H1 (cell line): ENCODE measurements around the gene CISD1. TPM values are rescaled to one million over a fixed set of nuclear protein-coding genes. Genes with fewer than 3 reads are reported as not detected.

Experiments
- CTCF ChIA-PET: fragments of 300-600 bp; sonication (Branson Sonifier 250); formaldehyde crosslinking; loops from one replicate; lab custom pipeline; 2021; ENCODE audit not compliant: partially characterized antibody; lab: Charles Lee
- POLR2A ChIA-PET: fragments of 300-600 bp; sonication (Branson Sonifier 250); formaldehyde crosslinking; loops from one replicate; lab custom pipeline; 2021; ENCODE audit warnings: inconsistent platforms; ENCODE audit not compliant: partially characterized antibody; lab: Charles Lee
- DNase-seq, 2 experiments: peaks; one replicate each; pipeline versions ENCODE4 v3.0.0 to v3.0.0-alpha.2; 2010 to 2022; ENCODE audit warnings: low spot score in 2 of 2, low read depth in 1 of 2, mixed read lengths in 1 of 2
- FAIRE-seq: peaks from 2 replicates; lab custom pipeline; 2011; peaks lifted over from hg19 to GRCh38; lab: Jason Lieb, UNC
- H2AFZ ChIP-seq: 2 replicates; pipeline ENCODE4 v1.8.1; 2012; ENCODE audit warnings: low read length, inconsistent platforms
- H2AK5ac ChIP-seq: 2 replicates; pipeline ENCODE4 v1.6.1; 2013; ENCODE audit warnings: low read depth, low read length
- H2BK120ac ChIP-seq: replicated peaks from 2 replicates; pipeline ENCODE3; 2013; ENCODE audit warnings: low read depth, low read length, inconsistent platforms
- H2BK12ac ChIP-seq: 2 replicates; pipeline ENCODE4 v1.6.1; 2013; ENCODE audit warnings: low read depth, low read length
- H2BK15ac ChIP-seq: 2 replicates; pipeline ENCODE4 v1.6.1; 2013; ENCODE audit warnings: low read length
- H2BK20ac ChIP-seq: 2 replicates; pipeline ENCODE4 v1.6.1; 2013; ENCODE audit warnings: low read length
- H2BK5ac ChIP-seq: 2 replicates; pipeline ENCODE4 v1.6.1; 2013; ENCODE audit warnings: low read depth, low read length
- H3K14ac ChIP-seq: 2 replicates; pipeline ENCODE4 v1.6.1; 2013; ENCODE audit warnings: inconsistent platforms; ENCODE audit not compliant: insufficient read length
- H3K18ac ChIP-seq: 2 replicates; pipeline ENCODE4 v1.6.1; 2013; ENCODE audit warnings: low read length; ENCODE audit errors: extremely low read depth
- H3K23ac ChIP-seq: 2 replicates; pipeline ENCODE4 v1.6.1; 2013; ENCODE audit warnings: inconsistent platforms; ENCODE audit not compliant: insufficient read length
- H3K23me2 ChIP-seq: 2 replicates; pipeline ENCODE4 v1.6.1; 2013; ENCODE audit warnings: low read depth, low read length
- H3K27ac ChIP-seq: 2 replicates; pipeline ENCODE4 v1.6.1; 2011; ENCODE audit warnings: low read depth, low read length, inconsistent platforms
- H3K27me3 ChIP-seq, 4 experiments: replicated peaks in 1 of 4; 1 replicate in 1 of 4; 2 replicates in 3 of 4; pipeline versions ENCODE4 v1.6.1 to v1.8.1; 2011 to 2013; ENCODE audit warnings: low read length in 3 of 4, mild to moderate bottlenecking in 3 of 4, inconsistent platforms in 2 of 4, mixed read lengths in 2 of 4, moderate library complexity in 1 of 4; ENCODE audit not compliant: control insufficient read depth in 3 of 4, insufficient read depth in 3 of 4; ENCODE audit errors: extremely low read depth in 1 of 4
- H3K36me3 ChIP-seq, 4 experiments: 2 replicates each; pipeline versions ENCODE4 v1.6.1 to v1.8.1; 2011 to 2013; ENCODE audit warnings: mild to moderate bottlenecking in 4 of 4, low read length in 3 of 4, moderate library complexity in 2 of 4, control low read depth in 1 of 4, inconsistent platforms in 1 of 4; ENCODE audit not compliant: insufficient read depth in 4 of 4, control insufficient read depth in 2 of 4
- H3K4ac ChIP-seq: replicated peaks from 2 replicates; pipeline ENCODE3; 2013; ENCODE audit warnings: low read length, low read depth, mixed read lengths, inconsistent platforms; ENCODE audit not compliant: insufficient read length
- H3K4me1 ChIP-seq, 4 experiments: replicated peaks in 1 of 4; 1 replicate in 1 of 4; 2 replicates in 3 of 4; pipeline versions ENCODE4 v1.6.1 to v1.8.1; 2011 to 2013; ENCODE audit warnings: low read length in 3 of 4, inconsistent platforms in 2 of 4, mixed read lengths in 1 of 4; ENCODE audit not compliant: insufficient read depth in 4 of 4, control insufficient read depth in 3 of 4
- H3K4me2 ChIP-seq, 2 experiments: 2 replicates each; pipeline versions ENCODE4 v1.6.1 to v1.8.1; 2011 to 2013; ENCODE audit warnings: low read depth in 2 of 2, low read length in 2 of 2, control low read depth in 1 of 2, inconsistent platforms in 1 of 2, mild to moderate bottlenecking in 1 of 2; ENCODE audit not compliant: insufficient read depth in 1 of 2
- H3K4me3 ChIP-seq, 4 experiments: fragments of 200-600, 300-600 bp in 1 of 4; sonication (generic), shearing (Covaris generic), sonication (Bioruptor Twin) in 1 of 4; 2 replicates each; pipeline versions ENCODE4 v1.5.1 to v1.8.1; 2011 to 2016; ENCODE audit warnings: low read length in 4 of 4, low read depth in 3 of 4, control low read depth in 2 of 4, inconsistent platforms in 2 of 4, mild to moderate bottlenecking in 2 of 4, mixed read lengths in 1 of 4, moderate library complexity in 1 of 4; ENCODE audit not compliant: insufficient read depth in 2 of 4; ENCODE audit errors: extremely low read depth in 1 of 4
- H3K56ac ChIP-seq: replicated peaks from 2 replicates; pipeline ENCODE3; 2013; ENCODE audit warnings: low read depth, mild to moderate bottlenecking, mixed read lengths, low read length, inconsistent platforms; ENCODE audit not compliant: insufficient read length
- H3K79me1 ChIP-seq: 2 replicates; pipeline ENCODE4 v1.6.1; 2013; ENCODE audit warnings: low read depth, low read length, control low read depth
- H3K79me2 ChIP-seq, 2 experiments: 2 replicates each; pipeline versions ENCODE4 v1.6.1 to v1.8.1; 2012 to 2013; ENCODE audit warnings: low read length in 2 of 2, mild to moderate bottlenecking in 2 of 2, inconsistent platforms in 1 of 2; ENCODE audit not compliant: insufficient read depth in 2 of 2, control insufficient read depth in 1 of 2
- H3K9ac ChIP-seq, 4 experiments: replicated peaks in 1 of 4; 1 replicate in 1 of 4; 2 replicates in 3 of 4; pipeline versions ENCODE4 v1.6.1 to v1.8.1; 2011 to 2013; ENCODE audit warnings: low read depth in 3 of 4, low read length in 3 of 4, control low read depth in 2 of 4, mild to moderate bottlenecking in 2 of 4, moderate library complexity in 2 of 4, inconsistent platforms in 1 of 4; ENCODE audit errors: extremely low read depth in 1 of 4
- H3K9me3 ChIP-seq, 2 experiments: 2 replicates each; pipeline versions ENCODE4 v1.6.1 to v1.8.1; 2012 to 2013; ENCODE audit warnings: mild to moderate bottlenecking in 2 of 2, moderate library complexity in 2 of 2, control low read depth in 1 of 2, inconsistent platforms in 1 of 2, low read depth in 1 of 2, low read length in 1 of 2, mixed read lengths in 1 of 2; ENCODE audit not compliant: insufficient read depth in 2 of 2
- H4K20me1 ChIP-seq, 2 experiments: replicated peaks in 1 of 2; 2 replicates each; pipeline versions ENCODE3 to v1.8.1; 2011 to 2013; ENCODE audit warnings: inconsistent platforms in 2 of 2, low read length in 2 of 2, mild to moderate bottlenecking in 1 of 2; ENCODE audit not compliant: insufficient read depth in 2 of 2, control insufficient read depth in 1 of 2
- H4K5ac ChIP-seq: 2 replicates; pipeline ENCODE4 v1.6.1; 2013; ENCODE audit warnings: low read length, low read depth, mixed read lengths, inconsistent platforms; ENCODE audit not compliant: insufficient read length
- H4K8ac ChIP-seq: 2 replicates; pipeline ENCODE4 v1.8.0; 2013; ENCODE audit warnings: mild to moderate bottlenecking, moderate library complexity, low read length, inconsistent platforms; ENCODE audit not compliant: insufficient read depth; ENCODE audit errors: extremely low read depth
- H4K91ac ChIP-seq: replicated peaks from 2 replicates; pipeline ENCODE3; 2013; ENCODE audit warnings: low read length, mixed read lengths, inconsistent platforms; ENCODE audit not compliant: insufficient read length
- BACH1 ChIP-seq: IDR thresholded peaks from 2 replicates; pipeline ENCODE4 v1.6.1; 2012; ENCODE audit warnings: low read length, improper control_type of control experiment
- NANOG ChIP-seq: IDR thresholded peaks from 2 replicates; pipeline ENCODE4 v1.6.1; 2011; ENCODE audit warnings: low read length, low read depth, mild to moderate bottlenecking, inconsistent platforms; ENCODE audit not compliant: insufficient read depth, poor library complexity, severe bottlenecking
- NRF1 ChIP-seq: IDR thresholded peaks from 2 replicates; pipeline ENCODE4 v1.6.1; 2011; ENCODE audit warnings: mild to moderate bottlenecking, low read depth, low read length, improper control_type of control experiment
- PHF8 ChIP-seq: fragments of 200-600 bp; sonication (generic); conservative IDR thresholded peaks from 2 replicates; pipeline ENCODE4 v1.7.1; 2012; ENCODE audit warnings: low read depth, mild to moderate bottlenecking, inconsistent platforms, low read length, moderate library complexity
- RFX5 ChIP-seq: IDR thresholded peaks from 2 replicates; pipeline ENCODE4 v1.6.1; 2011; ENCODE audit warnings: low read depth, low read length, improper control_type of control experiment, borderline replicate concordance
- SP1 ChIP-seq: IDR thresholded peaks from 2 replicates; pipeline ENCODE4 v1.6.1; 2011; ENCODE audit warnings: low read depth, low read length
- SP4 ChIP-seq: IDR thresholded peaks from 2 replicates; pipeline ENCODE4 v1.6.1; 2012; ENCODE audit warnings: low read length, inconsistent platforms
- TEAD4 ChIP-seq: IDR thresholded peaks from 2 replicates; pipeline ENCODE4 v1.6.1; 2012; ENCODE audit warnings: low read depth, low read length, inconsistent platforms, mixed read lengths
- WGBS, 2 experiments: shearing (Covaris generic) in 1 of 2; methylation state at CpG; one replicate each; pipeline versions ENCODE4 v1.1.6 to v1.1.7; 2013 to 2015; ENCODE audit warnings: low lambda C conversion rate in 2 of 2, mixed read lengths in 2 of 2, inconsistent platforms in 1 of 2, low coverage in 1 of 2, missing lambda C conversion rate in 1 of 2; ENCODE audit not compliant: insufficient replicate concordance in 2 of 2, insufficient coverage in 1 of 2, insufficient read length in 1 of 2; ENCODE audit errors: extremely low coverage in 1 of 2, missing lambda C conversion rate in 1 of 2; 5-methylcytosine and 5-hydroxymethylcytosine counted together
- long read RNA-seq, 2 experiments: library from RNA in 1 of 2; library from capped mRNA in 1 of 2; stranded (forward); transcript quantifications; one replicate each; pipeline ENCODE4 v2.0.0, GENCODE V29; 2021; ENCODE audit warnings: inconsistent platforms in 1 of 2
- polyA minus RNA-seq, 3 experiments: library from RNA; depleted of rRNA, polyadenylated mRNA; stranded (reverse); fragments of >200 nt; gene quantifications; 1 replicate in 2 of 3; 2 replicates in 1 of 3; pipeline ENCODE4 v1.2.3, GENCODE V29; 2011
- polyA plus RNA-seq, 7 experiments: library from polyadenylated mRNA; depleted of rRNA in 3 of 7; stranded (reverse) in 5 of 7; unstranded in 2 of 7; fragments of >200 nt in 5 of 7; fragments of 200-250 nt in 2 of 7; gene quantifications; 1 replicate in 5 of 7; 2 replicates in 1 of 7; 4 replicates in 1 of 7; pipeline versions ENCODE4 v1.2.1 to v1.2.3, GENCODE V29; 2011 to 2013; ENCODE audit warnings: missing spikeins in 2 of 7, mixed read lengths in 2 of 7
- total RNA-seq: library from RNA; stranded (reverse); fragmentation: NEBNext Ultra II Directional; extraction: Animal tissue kit (Norgen Biotek cat#: 25700); gene quantifications from 2 replicates; pipeline ENCODE4 v1.2.1, GENCODE V29; 2021

CISD1 gene
- 41.3 and 43.2 TPM in 2 replicates for total RNA-seq
- 10.0 and 22.6 TPM in 2 replicates for polyA plus RNA-seq (2011; rRNA removed)
- polyA plus RNA-seq (2011; cell fraction: cytosol; rRNA removed) = 23.9 TPM
- 5.5 TPM for polyA plus RNA-seq (2011; cell fraction: nucleus; rRNA removed)
- polyA plus RNA-seq (2012, experiment 1 of 2) = 26.4 to 36.4 TPM (median 28.5 TPM) in 4 replicates
- 28.8 TPM for polyA plus RNA-seq (2012, experiment 2 of 2)
- polyA plus RNA-seq (2013, experiment 1 of 2) = 88.9 TPM
- 97.2 TPM for polyA plus RNA-seq (2013, experiment 2 of 2)
- 4.5 and 9.8 TPM in 2 replicates for polyA minus RNA-seq (2011; rRNA and poly(A)+ RNA removed)
- 2.6 TPM for polyA minus RNA-seq (2011; cell fraction: cytosol; rRNA and poly(A)+ RNA removed)
- 6.6 TPM for polyA minus RNA-seq (2011; cell fraction: nucleus; rRNA and poly(A)+ RNA removed)
- long read RNA-seq, experiment 1, transcript CISD1-201 (3 exons, 2,479 nt) = major isoform, 64 of 75 reads
- long read RNA-seq, experiment 1, partial matches to known transcripts = 7 of 75 reads
- long read RNA-seq, experiment 1, other reads (novel, unspliced or antisense) = 4 of 75 reads
- long read RNA-seq, experiment 2, transcript CISD1-201 (3 exons, 2,479 nt) = major isoform, 28 of 29 reads
- long read RNA-seq, experiment 2, partial matches to known transcripts = 0 of 29 reads
- long read RNA-seq, experiment 2, other reads (novel, unspliced or antisense) = 1 of 29 reads

DNA sequence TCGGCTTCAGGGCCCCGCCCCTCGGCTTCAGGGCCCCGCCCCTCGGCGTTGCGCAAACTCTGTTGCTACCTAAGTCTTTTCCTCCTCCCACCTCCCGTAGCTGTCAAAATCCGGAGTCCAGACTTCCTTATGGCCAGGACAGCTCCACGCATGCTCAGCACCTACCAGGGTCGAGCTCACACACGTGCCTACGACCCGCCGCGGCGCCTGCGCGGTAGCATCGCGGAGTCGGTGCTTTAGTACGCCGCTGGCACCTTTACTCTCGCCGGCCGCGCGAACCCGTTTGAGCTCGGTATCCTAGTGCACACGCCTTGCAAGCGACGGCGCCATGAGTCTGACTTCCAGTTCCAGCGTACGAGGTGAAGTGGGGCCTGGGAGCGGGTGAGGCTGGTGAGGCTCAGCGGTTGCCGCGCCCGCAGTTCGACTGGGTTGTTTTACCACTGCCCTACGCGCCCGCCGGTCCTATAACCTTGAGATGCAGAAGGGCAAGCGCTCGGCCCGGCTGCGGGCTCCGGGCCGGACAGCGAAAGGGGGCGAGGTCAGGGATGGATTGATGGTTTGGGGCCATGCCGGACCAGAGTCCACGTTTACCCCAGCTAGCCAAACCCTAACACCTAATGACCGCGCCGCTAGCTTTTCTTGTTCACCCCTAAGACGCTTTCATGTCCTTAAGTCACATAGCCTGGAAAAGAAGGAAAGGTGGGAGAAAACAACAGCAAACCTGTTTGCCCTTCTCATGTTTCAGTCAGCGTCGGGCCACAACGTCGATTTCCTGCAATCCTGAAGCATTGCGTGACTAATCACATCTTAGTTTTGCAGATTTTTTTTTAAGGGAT is at the start of gene CISD1:
TSS of gene CISD1 (plus strand) at position 217 of the 836 bp plus-strand sequence. CDS start at position 329, 112 bp downstream.
- peak; percentile 70 for FAIRE-seq
- TF ChIP-seq SP4 (peak; percentile 87; the same call in 1 of the 2 replicates), PHF8 (peak; percentile 62), RFX5 (peak; percentile 40; the same call in 1 of the 2 replicates), NRF1 (peak; percentile 92), TEAD4 (no peak), SP1 (no peak; the same call in none of the 2 replicates), NANOG (no peak), BACH1 (no peak)

More for the DNA sequence above, at the start of gene CISD1:
- Histone ChIP-seq H3K14ac (no peak within 1 kb of the TSS), H3K4me2 (peak within 1 kb of the TSS; percentile 93 to 96), H2BK20ac (0 out of 2 replicates have a peak within 1 kb of the TSS, but pooled peaks have one; percentile 72), H2BK120ac (no peak within 1 kb of the TSS), H3K9ac (peak within 1 kb of the TSS; percentile 43 to 85 (median 66)), H3K27me3 (0 out of 7 replicates have a peak, but pooled peaks cover 0 to 5% (median 1%) of the 10 kb centered on the region in 4 experiments), H2BK12ac (peak within 1 kb of the TSS; percentile 62; the same call in 1 of the 2 replicates), H2AK5ac (no peak within 1 kb of the TSS), H2BK15ac (0 out of 2 replicates have a peak within 1 kb of the TSS, but pooled peaks have one; percentile 63), H4K5ac (peak within 1 kb of the TSS; percentile 93), H3K4me3 (peak within 1 kb of the TSS; percentile 74 to 94 (median 82)), H3K23me2 (peaks cover 19% of the 10 kb centered on the region), H3K36me3 (no peaks in the 10 kb centered on the region), H2BK5ac (peak within 1 kb of the TSS; percentile 78), H3K79me1 (no peaks in the 10 kb centered on the region; the same call in 1 of the 2 replicates), H3K9me3 (no peaks in the 10 kb centered on the region), H2AFZ (peak within 1 kb of the TSS; percentile 99), H3K23ac (no peak within 1 kb of the TSS), H4K8ac (peak within 1 kb of the TSS; percentile 94), H3K18ac (peak within 1 kb of the TSS; percentile 94), H3K27ac (peak within 1 kb of the TSS; percentile 69), H4K91ac (peak within 1 kb of the TSS; percentile 4), H3K4me1 (peaks cover 0 to 10% (median 1%) of the 10 kb centered on the region in 4 experiments; a peak in 3 of 7 replicates), H4K20me1 (no peaks in the 10 kb centered on the region), H3K56ac (peak within 1 kb of the TSS; percentile 78), H3K4ac (no peak within 1 kb of the TSS), H3K79me2 (peaks cover 0 to 60% of the 10 kb centered on the region in 2 experiments; a peak in 3 of 4 replicates)
- POLR2A ChIA-PET = interaction anchor here (0.8 to 2.2 kb wide), 9 partner anchors 9 to 243 kb away, joined by 3 to 8 read pairs (median 4); partner anchors contain the start of genes BICC1, TFAM and UBE2D1
- peak; percentile 97 to 98 for DNase-seq
- 1% methylated on average over 59 of the region's 66 CpGs; no CpG with 5 or more reads in 1 of the 2 experiments for WGBS, 2 experiments
- CTCF ChIA-PET = interaction anchor here (0.6 to 1.9 kb wide), 7 partner anchors 9 to 145 kb away, joined by 3 to 7 read pairs (median 3); no protein-coding TSS in a partner anchor
